SK-N-SH (cell line): Measurements from ENCODE around the gene FMN1.

ENCODE experiments used
- GATA2 ChIP-seq: sonication (generic); formaldehyde crosslinking; IDR thresholded peaks from 2 replicates; pipeline ENCODE4 v1.5.0; 2020; ENCODE audit warnings: mild to moderate bottlenecking, missing genetic modification reagents
- MXI1 ChIP-seq: IDR thresholded peaks from 2 replicates; pipeline ENCODE4 v1.6.1; 2012; ENCODE audit warnings: mild to moderate bottlenecking, low read depth, low read length, improper control_type of control experiment
- TAF1 ChIP-seq: IDR thresholded peaks from 2 replicates; pipeline ENCODE4 v1.6.1; 2012; ENCODE audit warnings: low read depth, mild to moderate bottlenecking, low read length, moderate library complexity, borderline replicate concordance
- TCF12 ChIP-seq: IDR thresholded peaks from 2 replicates; pipeline ENCODE4 v1.4.0; 2012
- YY1 ChIP-seq: IDR thresholded peaks from 2 replicates; pipeline ENCODE4 v1.4.0; 2012; ENCODE audit warnings: low read depth, mild to moderate bottlenecking
- TF ChIP-seq, protein P1 (sequence below): fragments of 200-600 bp; sonication (generic); IDR thresholded peaks from 2 replicates; pipeline ENCODE4 v1.6.1; 2017; ENCODE audit warnings: antibody characterized with exemption, mild to moderate bottlenecking, moderate library complexity
- TF ChIP-seq, protein P2 (sequence below): IDR thresholded peaks from 2 replicates; pipeline ENCODE4; 2012

DNA sequence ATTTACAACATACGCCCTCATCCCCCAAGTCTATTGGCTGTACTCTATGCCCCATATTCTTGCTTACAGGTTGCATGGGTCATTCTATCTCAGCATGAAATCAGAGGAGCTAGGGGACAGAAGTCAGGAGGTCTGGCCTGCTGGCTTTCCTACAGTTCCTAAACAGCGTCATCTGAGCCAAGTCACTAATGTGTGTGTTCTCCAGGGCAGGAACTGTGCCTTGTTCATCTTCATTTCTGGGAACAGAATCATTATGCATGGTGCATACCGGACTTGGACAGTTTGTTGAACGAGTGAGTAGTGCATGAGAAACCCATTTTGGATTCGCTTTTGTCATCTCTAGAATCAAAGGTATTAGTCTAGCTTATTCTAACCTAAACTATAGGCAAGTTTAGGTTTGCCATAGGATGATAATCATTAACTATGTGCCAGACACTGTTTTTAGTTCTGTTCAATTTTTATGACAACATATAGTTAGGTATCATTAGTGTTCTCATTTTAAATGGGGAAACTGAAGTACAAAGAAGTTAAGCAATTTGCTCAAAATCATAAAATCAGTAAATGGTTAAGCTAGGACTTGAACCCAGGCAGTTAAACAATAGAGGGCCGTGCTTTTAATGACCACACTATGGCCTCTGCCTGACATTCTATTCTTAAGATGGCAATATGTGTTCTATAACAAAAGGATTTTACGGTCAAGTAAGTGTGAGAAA, 105.2 kb downstream of the FMN1 start:
- no peak for TF ChIP-seq GATA2 (CRISPR knock-in tag)
- no peak for TF ChIP-seq MXI1
- TF ChIP-seq, protein P1, sequence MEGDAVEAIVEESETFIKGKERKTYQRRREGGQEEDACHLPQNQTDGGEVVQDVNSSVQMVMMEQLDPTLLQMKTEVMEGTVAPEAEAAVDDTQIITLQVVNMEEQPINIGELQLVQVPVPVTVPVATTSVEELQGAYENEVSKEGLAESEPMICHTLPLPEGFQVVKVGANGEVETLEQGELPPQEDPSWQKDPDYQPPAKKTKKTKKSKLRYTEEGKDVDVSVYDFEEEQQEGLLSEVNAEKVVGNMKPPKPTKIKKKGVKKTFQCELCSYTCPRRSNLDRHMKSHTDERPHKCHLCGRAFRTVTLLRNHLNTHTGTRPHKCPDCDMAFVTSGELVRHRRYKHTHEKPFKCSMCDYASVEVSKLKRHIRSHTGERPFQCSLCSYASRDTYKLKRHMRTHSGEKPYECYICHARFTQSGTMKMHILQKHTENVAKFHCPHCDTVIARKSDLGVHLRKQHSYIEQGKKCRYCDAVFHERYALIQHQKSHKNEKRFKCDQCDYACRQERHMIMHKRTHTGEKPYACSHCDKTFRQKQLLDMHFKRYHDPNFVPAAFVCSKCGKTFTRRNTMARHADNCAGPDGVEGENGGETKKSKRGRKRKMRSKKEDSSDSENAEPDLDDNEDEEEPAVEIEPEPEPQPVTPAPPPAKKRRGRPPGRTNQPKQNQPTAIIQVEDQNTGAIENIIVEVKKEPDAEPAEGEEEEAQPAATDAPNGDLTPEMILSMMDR: no peak
- TF ChIP-seq, protein P2, sequence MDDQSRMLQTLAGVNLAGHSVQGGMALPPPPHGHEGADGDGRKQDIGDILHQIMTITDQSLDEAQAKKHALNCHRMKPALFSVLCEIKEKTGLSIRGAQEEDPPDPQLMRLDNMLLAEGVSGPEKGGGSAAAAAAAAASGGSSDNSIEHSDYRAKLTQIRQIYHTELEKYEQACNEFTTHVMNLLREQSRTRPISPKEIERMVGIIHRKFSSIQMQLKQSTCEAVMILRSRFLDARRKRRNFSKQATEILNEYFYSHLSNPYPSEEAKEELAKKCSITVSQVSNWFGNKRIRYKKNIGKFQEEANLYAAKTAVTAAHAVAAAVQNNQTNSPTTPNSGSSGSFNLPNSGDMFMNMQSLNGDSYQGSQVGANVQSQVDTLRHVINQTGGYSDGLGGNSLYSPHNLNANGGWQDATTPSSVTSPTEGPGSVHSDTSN: no peak
- TF ChIP-seq TAF1: no peak
- TF ChIP-seq TCF12: no peak
- TF ChIP-seq YY1: no peak
